ENCODE measurements around the gene ATF7IP2. TPM values are rescaled to one million over a fixed set of nuclear protein-coding genes. Genes with fewer than 3 reads are reported as not detected.
"Not testable (repeated sequence)": the region's sequence is repeated elsewhere in the genome, so short reads cannot be mapped to it uniquely, and the experiment has no call there.

The ATF7IP2 gene, protein sequence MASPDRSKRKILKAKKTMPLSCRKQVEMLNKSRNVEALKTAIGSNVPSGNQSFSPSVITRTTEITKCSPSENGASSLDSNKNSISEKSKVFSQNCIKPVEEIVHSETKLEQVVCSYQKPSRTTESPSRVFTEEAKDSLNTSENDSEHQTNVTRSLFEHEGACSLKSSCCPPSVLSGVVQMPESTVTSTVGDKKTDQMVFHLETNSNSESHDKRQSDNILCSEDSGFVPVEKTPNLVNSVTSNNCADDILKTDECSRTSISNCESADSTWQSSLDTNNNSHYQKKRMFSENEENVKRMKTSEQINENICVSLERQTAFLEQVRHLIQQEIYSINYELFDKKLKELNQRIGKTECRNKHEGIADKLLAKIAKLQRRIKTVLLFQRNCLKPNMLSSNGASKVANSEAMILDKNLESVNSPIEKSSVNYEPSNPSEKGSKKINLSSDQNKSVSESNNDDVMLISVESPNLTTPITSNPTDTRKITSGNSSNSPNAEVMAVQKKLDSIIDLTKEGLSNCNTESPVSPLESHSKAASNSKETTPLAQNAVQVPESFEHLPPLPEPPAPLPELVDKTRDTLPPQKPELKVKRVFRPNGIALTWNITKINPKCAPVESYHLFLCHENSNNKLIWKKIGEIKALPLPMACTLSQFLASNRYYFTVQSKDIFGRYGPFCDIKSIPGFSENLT
- polyA plus RNA-seq (2011; rRNA removed) = 4.8 and 6.3 TPM in 2 replicates
- polyA minus RNA-seq (2011; rRNA and poly(A)+ RNA removed) = 4.0 and 6.6 TPM in 2 replicates

DNA sequence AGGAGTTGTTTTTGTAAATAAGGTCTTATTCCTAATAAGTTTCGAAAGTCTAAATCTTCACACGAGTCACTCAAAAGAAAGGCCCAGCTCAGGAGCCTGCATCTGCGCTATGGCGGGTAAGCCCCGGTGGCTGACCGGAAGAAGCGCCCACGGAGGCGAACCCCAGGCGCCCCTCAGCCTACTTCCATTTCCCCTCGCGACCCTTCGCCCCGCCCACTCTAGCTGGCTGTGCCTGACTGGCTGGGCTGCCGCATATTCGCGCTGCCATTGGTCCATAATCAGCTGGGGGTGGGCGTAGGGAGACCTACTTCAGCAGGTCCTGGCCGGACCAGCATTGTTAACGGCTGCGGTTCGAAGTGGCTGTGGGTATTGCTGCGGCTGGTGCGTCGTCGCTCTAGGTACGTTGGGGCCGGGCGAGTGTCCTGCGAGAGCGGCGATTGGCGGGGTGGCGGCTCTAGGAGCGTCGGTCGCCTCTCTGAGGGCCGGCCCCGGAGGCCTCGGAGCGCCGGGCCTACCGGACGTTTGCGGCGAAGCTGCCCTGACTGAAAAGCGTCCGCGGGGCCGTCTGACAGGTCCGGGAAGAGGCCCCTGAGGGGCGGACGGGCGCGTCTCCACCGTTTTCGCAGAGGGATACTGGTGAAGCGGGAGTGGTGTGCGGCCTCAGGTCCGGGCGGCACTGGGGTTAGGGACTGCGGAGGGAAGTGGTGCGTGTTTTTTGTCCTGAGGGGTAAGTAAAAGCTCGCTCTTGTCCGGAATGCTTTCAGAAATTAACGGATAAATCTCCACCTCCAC, at the start of gene ATF7IP2:
TSS of gene ATF7IP2 (plus strand) at position 337 of the 792 bp plus-strand sequence. CDS start 44,560 bp downstream, outside the sequence.
- Histone ChIP-seq H3K27ac (ENCODE audit: low read depth, low read length) (peak within 1 kb of the TSS; percentile 61), H3K9me3 (ENCODE audit: control insufficient read depth, insufficient read depth, low read length) (peaks cover 11% of the 10 kb centered on the region; the same call in 1 of the 2 replicates), H3K27me3 (ENCODE audit: control insufficient read depth, insufficient read depth, low read length) (no peaks in the 10 kb centered on the region), H3K4me3 (ENCODE audit: low read depth, low read length) (peak within 1 kb of the TSS; percentile 79)
- TF ChIP-seq, protein P1, sequence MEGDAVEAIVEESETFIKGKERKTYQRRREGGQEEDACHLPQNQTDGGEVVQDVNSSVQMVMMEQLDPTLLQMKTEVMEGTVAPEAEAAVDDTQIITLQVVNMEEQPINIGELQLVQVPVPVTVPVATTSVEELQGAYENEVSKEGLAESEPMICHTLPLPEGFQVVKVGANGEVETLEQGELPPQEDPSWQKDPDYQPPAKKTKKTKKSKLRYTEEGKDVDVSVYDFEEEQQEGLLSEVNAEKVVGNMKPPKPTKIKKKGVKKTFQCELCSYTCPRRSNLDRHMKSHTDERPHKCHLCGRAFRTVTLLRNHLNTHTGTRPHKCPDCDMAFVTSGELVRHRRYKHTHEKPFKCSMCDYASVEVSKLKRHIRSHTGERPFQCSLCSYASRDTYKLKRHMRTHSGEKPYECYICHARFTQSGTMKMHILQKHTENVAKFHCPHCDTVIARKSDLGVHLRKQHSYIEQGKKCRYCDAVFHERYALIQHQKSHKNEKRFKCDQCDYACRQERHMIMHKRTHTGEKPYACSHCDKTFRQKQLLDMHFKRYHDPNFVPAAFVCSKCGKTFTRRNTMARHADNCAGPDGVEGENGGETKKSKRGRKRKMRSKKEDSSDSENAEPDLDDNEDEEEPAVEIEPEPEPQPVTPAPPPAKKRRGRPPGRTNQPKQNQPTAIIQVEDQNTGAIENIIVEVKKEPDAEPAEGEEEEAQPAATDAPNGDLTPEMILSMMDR (IDR thresholded peaks at IDR 0.05; ENCODE audit: low read depth, low read length) = no peak
- CTCF ChIA-PET = no interaction called here
- POLR2A ChIA-PET = no interaction called here
- peak; percentile 59 for DNase-seq (ENCODE audit: low read depth, low spot score)

DNA sequence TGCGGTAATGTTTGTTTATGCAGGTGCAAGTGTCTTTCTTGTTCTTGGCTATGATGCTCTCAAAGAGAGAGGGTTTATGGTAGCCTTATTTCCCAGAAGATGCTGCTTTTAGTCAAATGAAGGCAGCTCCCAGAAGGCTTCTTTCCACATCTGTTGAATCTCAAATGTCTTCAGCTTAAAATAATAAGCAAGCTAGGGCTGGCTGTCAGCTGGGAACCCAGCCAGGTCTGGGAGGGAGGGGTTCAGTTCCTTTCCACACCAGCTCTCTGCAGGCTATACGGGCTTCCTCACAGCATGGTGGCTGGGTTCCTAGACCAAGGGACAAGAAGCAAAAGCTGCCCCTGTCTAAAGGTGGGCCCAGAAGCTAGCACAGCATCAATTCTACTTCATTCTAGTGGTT, 47.4 kb upstream of the ATF7IP2 start:
- POLR2A ChIA-PET = interaction anchor here (0.6 kb wide), 1 partner anchor 151 kb away, joined by 3 read pairs; no protein-coding TSS in a partner anchor
- peaks cover 38% of the 10 kb centered on the region for H3K9me3 ChIP-seq (ENCODE audit: control insufficient read depth, insufficient read depth, low read length)
- H3K27me3 ChIP-seq (ENCODE audit: control insufficient read depth, insufficient read depth, low read length) = no peaks in the 10 kb centered on the region
- TF ChIP-seq, protein P1 (IDR thresholded peaks at IDR 0.05; ENCODE audit: low read depth, low read length) = no peak
- no peak overlapping the region for H3K27ac ChIP-seq (ENCODE audit: low read depth, low read length)
- no peak overlapping the region for H3K4me3 ChIP-seq (ENCODE audit: low read depth, low read length)
- CTCF ChIA-PET = interaction anchor here (0.6 kb wide), 1 partner anchor 22 kb away, joined by 3 read pairs; no protein-coding TSS in a partner anchor
- no peak for DNase-seq (ENCODE audit: low read depth, low spot score)

DNA sequence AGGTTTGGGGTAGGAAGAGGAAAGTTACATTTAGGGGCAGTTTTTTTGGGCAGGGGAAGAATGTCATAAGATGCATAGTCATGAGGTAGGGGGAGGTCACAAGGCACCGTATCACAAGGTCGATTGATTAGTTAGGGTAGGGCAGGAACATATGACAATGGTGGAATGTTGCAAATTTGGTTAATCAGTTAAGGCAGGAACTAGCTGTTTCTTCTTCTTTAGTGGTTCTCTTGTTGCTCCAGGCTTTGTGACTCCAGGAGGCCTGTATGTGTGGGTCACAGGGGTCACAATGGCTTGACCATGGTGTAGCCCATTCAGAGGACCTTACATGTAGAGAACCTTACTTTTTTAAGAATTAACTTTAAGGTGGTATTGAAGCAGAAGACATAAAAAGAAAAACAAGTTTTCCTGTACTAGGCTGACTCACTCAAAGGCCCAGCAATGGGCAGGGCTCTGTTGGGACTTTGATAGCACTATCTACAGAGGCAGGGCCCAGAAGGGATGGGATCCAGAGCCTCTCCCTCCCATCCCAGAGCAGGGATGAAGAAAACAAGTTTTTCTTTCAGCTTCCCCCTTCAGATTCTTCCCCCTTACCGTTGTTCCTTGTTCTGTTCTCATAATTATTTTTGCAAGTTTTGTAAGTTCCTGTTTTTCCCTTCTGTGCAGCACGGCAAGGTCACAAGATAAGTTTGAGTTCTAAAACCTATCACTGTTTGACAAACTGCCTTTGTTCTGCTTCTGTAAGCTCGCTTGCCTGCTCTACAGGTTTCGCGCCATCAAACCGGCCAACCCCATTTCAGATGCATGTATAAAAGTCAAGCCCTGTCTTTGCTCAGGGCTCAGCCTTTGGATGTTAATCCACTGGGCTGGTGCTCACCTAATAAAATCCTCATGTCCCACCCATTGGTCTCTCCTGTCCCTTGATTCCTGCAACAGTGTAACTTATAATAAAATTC, 45.8 kb upstream of the ATF7IP2 start:
- DNase-seq (ENCODE audit: low read depth, low spot score) = no peak
- ChIA-PET POLR2A (no interaction called here), CTCF (no interaction called here)
- no peak overlapping the region for H3K4me3 ChIP-seq (ENCODE audit: low read depth, low read length)
- TF ChIP-seq, protein P1 (IDR thresholded peaks at IDR 0.05; ENCODE audit: low read depth, low read length) = no peak
- H3K9me3 ChIP-seq (ENCODE audit: control insufficient read depth, insufficient read depth, low read length) = peaks cover 41% of the 10 kb centered on the region
- H3K27me3 ChIP-seq (ENCODE audit: control insufficient read depth, insufficient read depth, low read length) = no peaks in the 10 kb centered on the region
- H3K27ac ChIP-seq (ENCODE audit: low read depth, low read length) = no peak overlapping the region

DNA sequence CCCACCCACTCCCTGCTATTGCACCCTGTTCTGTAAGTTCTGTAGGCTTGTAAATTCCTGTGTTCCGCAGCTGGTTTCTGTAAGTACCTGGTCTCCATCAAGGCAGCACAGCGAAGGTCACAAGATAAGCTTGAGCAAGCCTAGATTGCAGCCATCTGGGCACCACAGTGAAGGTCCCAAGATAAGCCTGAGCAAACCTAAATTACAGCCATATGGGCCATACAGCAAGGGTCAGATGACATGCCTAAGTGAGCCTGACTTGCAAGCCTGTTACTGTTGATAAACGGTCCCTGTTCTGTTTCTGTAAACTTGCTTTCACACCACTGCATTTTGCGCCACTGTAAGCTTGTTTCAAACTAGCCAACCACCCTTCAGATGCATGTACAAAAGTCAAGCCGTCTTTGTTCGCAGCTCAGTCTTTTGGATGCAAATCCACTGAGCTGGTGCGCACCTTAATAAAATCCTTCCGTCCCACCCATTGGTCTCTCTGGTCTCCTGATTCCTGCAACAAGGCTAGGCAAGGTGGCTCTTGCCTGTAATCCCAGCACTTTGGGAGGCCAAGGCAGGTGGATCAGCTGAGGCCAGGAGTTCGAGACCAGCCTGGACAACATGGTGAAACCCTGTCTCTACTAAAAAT, 42.6 kb upstream of the ATF7IP2 start:
- DNase-seq (ENCODE audit: low read depth, low spot score) = no peak
- peaks cover 23% of the 10 kb centered on the region; the same call in 1 of the 2 replicates for H3K9me3 ChIP-seq (ENCODE audit: control insufficient read depth, insufficient read depth, low read length)
- TF ChIP-seq, protein P1 (IDR thresholded peaks at IDR 0.05; ENCODE audit: low read depth, low read length) = no peak
- POLR2A ChIA-PET = no interaction called here
- no peaks in the 10 kb centered on the region for H3K27me3 ChIP-seq (ENCODE audit: control insufficient read depth, insufficient read depth, low read length)
- no peak overlapping the region for H3K27ac ChIP-seq (ENCODE audit: low read depth, low read length)
- CTCF ChIA-PET = no interaction called here
- no peak overlapping the region for H3K4me3 ChIP-seq (ENCODE audit: low read depth, low read length)

DNA sequence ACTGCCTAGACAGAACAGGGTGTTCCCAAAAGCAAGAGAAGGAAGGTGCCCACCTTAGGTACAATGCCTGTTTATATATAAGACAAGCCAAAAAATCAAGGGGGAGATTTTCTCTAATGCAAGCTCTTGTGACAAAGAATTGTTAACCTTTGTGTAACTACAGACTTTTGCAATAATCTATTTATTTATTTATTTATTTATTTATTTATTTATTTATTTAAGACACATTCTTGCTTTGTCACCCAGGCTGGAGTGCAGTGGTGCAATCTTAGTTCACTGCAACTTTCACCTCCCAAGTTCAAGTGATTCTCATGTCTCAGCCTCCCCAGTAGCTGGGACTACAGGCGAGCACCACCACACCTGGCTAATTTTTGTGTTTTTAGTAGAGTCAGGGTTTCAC, 41.2 kb upstream of the ATF7IP2 start:
- H3K27me3 ChIP-seq (ENCODE audit: control insufficient read depth, insufficient read depth, low read length); POLR2A ChIA-PET; H3K27ac ChIP-seq (ENCODE audit: low read depth, low read length); DNase-seq (ENCODE audit: low read depth, low spot score); H3K4me3 ChIP-seq (ENCODE audit: low read depth, low read length): not testable (repeated sequence)
- CTCF ChIA-PET = interaction anchor here (0.6 kb wide), 1 partner anchor 1205 kb away, joined by 6 read pairs; no protein-coding TSS in a partner anchor
- H3K9me3 ChIP-seq (ENCODE audit: control insufficient read depth, insufficient read depth, low read length) = peaks cover 19% of the 10 kb centered on the region
